SKM-1 (cell line): Measurements from ENCODE around the gene PRKCH.

ENCODE experiments used
- DNase-seq: peaks from one replicate; lab custom pipeline; 2025; ENCODE audit not compliant: unreplicated experiment; lab: John Stamatoyannopoulos, UW

PRKCH gene

DNA sequence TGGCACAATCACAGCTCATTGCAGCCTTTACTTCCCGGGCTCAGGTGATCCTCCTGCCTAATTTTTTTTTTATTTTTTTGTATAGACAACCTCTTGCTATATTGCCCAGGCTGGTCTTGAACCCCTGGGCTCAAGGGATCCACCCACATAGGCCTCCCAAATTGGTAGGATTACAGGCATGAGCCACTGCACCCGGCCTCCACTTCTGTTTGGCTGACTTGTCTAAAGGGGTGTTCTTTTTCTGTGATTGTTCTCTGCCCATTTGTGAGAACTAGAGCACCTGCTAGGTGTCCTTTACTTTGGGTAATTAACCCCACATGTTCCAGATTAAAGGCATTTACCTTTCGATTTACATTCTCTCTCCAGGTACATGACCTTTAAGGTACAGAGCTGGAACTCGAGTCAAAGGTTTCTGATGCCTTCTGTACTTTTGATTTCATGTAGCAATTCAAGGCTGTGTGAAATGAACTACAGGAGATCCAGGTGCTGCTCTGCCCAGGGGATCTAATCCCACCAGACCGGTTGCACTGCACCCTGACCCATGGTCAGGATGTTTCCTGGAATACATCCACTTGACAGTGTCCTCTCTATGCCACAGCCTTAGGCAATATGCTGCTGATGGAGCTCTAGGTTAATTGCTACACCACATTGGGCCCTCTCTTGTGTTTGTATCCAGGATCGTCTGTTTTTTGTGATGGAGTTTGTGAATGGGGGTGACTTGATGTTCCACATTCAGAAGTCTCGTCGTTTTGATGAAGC is 163.6 kb downstream of the PRKCH start:
- DNase-seq, result no peak

DNA sequence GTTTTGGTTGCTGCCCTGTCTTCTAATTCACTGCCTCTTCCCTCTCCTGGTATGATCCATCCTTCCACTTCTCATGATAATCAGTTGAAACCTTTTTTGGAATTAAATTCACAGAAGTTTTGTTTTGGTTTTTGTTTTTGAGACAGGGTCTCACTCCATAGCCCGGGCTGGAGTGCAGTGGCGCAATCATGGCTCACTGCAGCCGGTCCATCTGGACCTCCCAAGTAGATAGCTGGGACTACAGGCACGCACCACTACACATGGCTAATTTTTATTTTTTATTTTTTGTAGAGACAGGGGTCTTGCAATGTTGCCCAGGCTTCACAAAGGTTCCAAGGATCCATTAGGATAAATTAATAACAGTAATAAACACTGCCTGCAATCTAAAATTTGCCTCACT is 164.3 kb downstream of the PRKCH start:
- no peak for DNase-seq

DNA sequence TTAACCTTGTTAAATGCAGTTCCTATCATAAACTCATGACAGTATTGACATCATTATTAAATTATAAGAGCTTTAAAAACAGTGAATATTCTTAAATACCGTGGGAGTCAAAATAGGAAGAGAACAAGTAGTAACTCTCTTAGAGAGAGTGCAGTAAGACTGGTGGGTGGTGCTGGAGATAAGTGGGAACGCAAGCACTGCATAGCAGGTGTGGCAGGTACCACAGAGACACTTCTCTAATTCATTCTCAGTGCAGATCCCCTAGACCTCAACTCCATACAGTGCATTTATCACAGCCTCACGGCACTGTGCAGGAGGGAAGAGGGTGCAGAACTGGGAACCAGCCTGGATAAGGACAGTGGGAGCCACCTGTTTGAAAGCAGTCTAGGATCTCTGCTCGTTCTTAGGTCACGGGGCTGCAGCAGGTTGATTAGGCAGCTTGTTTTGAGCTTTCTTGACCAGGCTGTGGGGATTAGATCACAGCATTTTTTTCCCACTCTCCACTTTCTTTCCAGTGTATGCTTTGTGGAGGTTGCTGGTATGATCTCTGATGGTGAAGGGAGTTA is 165.6 kb downstream of the PRKCH start:
- DNase-seq, result no peak

GRCh38 chr14:61488417-61489401 is 167.3 kb downstream of the PRKCH start:
- DNase-seq, result no peak

DNA sequence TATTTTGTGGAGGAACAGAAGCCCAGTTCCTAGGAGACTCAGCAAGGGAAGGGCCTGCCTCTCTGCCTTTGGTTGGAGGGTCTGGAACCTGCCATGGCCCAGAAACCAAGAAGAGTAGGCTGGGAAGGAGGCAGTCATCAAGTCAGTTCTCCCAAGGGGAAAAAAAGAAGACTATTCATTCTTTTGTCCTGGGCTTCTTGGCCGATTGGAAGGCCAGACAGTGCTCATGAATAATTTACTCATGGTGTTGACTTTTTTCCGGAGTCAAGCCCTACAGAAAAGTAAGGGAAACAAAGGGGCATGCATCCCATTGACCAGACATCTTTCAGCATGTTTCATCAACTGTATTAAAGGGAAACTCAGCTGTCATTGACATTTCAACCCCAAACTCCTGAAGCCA is 168.1 kb downstream of the PRKCH start:
- no peak for DNase-seq

- no peak for DNase-seq
Observed at GRCh38 chr14:61489932-61490331, 168.6 kb downstream of the PRKCH start.

- DNase-seq, result no peak
Observed at GRCh38 chr14:61491224-61491623, 169.8 kb downstream of the PRKCH start.

- DNase-seq, result no peak
Observed at GRCh38 chr14:61491876-61492434, 170.6 kb downstream of the PRKCH start.

- DNase-seq, result no peak
Observed at GRCh38 chr14:61492474-61492873, 171.1 kb downstream of the PRKCH start.

DNA sequence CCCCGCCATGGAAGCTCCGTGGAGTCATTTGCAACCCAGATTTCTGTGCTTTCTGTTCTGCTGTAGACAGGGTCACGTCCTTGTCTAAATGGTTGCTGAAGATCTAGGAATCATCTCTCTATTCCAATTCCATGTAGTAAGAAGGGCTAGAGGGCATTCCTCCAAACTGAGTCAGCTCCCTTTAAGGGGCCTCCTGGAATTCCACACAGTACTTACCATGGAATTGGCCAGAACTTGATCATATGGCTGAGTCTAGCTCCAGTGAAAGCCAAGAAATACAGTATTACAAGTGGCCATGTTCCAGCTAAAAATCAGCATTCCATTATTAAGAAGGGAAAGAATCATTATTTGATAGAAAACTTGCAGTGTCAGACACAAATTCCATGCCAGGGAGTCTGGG is 171.9 kb downstream of the PRKCH start:
- DNase-seq, result no peak

DNA sequence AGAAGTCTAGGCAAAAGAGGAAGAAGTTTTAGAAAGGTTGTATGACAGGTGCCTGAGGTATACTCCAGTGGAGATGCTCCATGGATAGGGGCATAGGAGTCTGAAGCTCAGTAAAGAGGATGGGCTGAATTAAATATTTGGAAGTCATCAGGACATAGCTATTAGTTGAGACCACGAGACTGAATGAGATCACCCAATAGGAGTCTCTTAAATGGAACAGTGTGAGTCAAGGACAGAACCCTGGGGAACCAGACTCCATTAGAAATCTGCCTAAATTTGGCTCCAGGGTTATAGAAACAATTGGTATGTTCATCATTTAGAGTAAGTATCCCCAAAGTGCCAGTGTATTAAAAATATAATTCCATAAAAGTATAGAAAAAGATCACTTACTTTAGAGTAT is 172.6 kb downstream of the PRKCH start:
- DNase-seq, result no peak

- no peak for DNase-seq
Observed at GRCh38 chr14:61495809-61496208, 174.4 kb downstream of the PRKCH start.

- DNase-seq, result no peak
Observed at GRCh38 chr14:61498303-61498702, 176.9 kb downstream of the PRKCH start.

GRCh38 chr14:61498811-61499210 is 177.4 kb downstream of the PRKCH start:
- no peak for DNase-seq

DNA sequence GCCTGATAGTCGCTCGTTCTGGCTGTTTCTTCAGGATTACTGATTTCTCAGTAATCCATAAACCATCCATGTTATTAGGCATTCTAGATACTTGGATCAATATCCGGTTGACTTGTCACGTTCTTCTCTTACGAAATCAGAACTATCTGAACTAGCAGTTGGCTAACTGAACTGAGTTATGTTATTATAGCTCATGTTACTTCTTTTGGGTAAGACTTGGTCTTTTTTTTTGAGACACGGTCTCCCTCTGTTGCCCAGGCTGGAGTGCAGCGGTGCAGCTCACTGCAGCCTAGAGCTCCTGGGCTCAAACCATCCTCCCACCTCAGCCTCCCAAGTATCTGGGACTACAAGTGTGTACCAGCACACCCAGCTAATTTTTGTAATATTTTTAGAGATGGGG is 178.6 kb downstream of the PRKCH start:
- DNase-seq, result no peak

GRCh38 chr14:61501714-61502458 is 180.5 kb downstream of the PRKCH start:
- no peak for DNase-seq

DNA sequence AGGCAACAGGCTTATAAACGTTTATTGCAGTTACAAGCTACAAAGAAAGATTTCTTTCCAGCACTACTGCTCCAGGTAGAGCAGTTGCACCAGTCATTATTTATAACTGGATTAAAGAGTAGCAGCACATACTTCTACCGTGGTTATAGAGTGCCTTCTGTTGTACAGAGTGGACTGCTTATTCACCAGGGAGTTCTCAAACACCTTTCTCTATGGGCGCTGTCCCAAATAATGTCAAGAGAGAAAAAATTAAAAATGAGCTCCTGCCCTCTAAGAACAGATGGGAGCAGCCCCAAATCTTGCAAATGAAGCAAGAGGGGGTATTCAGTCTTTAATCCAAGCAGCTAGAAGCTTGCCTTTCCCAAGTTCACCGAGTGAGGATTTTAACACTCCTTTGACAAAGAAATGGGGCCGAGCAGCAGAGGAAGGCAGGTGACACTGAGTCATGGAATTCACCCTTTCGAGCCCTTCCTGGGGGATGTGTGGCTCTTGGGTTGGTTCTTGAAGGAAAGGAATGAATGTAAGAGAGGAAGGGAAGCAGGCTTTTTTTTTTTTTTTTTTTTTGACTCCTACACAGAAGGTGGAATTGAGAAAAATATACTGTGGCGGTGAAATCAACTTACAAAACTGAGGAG is 181.2 kb downstream of the PRKCH start:
- DNase-seq, result no peak

- no peak for DNase-seq
Observed at GRCh38 chr14:61503167-61503801, 181.9 kb downstream of the PRKCH start.

GRCh38 chr14:61504901-61505300 is 183.5 kb downstream of the PRKCH start:
- no peak for DNase-seq
